HG03196 (cell line): Measurements from ENCODE around the gene ANTXR2.
"Not testable (repeated sequence)": the region's sequence is repeated elsewhere in the genome, so short reads cannot be mapped to it uniquely, and the experiment has no call there.

ENCODE experiments used
- ATAC-seq: cut with Tn5 transposase; IDR thresholded peaks from one replicate; pipeline ENCODE4 v1.9.1; 2021; ENCODE audit not compliant: unreplicated experiment

The ANTXR2 gene

DNA sequence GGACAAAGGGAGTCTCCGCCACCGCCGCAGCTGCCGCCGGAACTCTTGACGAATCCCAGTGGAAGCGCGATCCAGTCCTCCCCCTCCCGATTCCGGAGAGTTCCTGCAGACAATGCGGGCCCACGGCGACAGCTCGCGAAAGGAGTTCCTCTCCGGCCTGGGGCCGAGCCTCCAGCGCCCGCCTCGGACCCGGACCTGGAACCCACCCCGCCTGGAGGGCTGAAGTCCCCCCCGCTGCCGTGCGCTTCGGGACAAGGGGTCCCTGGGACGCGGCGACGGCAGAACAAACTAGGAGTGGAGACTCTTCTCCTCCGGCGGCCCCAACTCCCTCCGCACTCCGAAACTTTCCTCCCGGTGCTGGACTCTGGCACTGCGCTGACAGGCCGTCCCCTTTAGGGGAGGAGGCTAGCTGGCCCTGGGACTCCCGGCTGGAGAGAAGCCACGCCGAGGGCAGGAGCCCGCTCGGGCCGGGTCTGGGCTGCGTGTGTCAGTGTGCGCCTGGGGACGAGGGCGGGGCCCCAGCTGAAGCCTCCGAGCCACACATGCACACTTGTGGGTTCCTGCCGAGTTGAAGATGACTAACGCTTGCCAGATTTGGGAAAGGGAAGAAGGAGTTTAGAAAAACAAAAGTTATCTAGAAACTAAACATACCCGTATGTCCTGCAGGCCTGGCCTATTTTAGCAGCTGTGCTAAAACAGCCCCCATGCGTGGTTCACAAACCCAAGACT is at the start of gene ANTXR2:
Gene ANTXR2, minus strand, starts transcription at position 486 of the 729 bp plus-strand sequence. CDS start 669 bp downstream, outside the sequence.
- peak; percentile 67 for ATAC-seq

DNA sequence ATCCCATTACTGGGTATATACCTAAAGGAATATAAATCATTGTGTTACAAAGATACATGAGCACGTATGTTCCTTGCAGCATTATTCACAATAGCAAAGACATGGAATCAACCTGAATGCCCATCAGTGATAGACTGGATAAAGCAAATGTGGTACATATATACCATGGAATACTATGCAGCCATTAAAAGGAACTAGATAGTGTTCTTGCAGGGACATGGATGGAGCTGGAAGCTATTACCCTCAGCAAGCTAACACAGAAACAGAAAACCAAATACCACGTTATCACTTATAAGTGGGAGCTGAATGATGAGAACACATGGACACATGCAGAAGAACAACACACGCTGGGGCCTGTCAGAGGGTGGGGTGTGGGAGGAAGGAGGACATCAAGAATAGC is 48.8 kb upstream of the ANTXR2 start:
- not testable (repeated sequence) for ATAC-seq

DNA sequence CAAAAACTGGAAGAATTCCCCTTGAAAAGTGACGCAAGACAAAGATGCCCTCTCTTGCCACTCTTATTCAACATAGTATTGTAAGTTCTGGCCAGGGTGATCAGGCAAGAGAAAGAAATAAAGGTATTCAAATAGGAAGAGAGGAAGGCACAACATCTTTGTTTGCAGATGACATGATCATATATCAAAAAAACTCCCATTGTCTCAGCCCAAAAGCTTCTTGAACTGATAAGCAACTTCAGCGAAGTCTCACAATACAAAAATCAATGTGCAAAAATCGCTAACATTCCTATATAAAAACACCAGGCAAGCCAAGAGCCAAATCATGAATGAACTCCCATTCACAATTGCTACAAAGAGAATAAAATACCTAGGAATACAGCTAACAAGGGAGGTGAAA is 46.6 kb upstream of the ANTXR2 start:
- ATAC-seq = not testable (repeated sequence)

- no peak for ATAC-seq
Observed at GRCh38 chr4:80116516-80116915, 43.5 kb upstream of the ANTXR2 start.

- ATAC-seq = no peak
Observed at GRCh38 chr4:80115368-80116181, 42.5 kb upstream of the ANTXR2 start.

DNA sequence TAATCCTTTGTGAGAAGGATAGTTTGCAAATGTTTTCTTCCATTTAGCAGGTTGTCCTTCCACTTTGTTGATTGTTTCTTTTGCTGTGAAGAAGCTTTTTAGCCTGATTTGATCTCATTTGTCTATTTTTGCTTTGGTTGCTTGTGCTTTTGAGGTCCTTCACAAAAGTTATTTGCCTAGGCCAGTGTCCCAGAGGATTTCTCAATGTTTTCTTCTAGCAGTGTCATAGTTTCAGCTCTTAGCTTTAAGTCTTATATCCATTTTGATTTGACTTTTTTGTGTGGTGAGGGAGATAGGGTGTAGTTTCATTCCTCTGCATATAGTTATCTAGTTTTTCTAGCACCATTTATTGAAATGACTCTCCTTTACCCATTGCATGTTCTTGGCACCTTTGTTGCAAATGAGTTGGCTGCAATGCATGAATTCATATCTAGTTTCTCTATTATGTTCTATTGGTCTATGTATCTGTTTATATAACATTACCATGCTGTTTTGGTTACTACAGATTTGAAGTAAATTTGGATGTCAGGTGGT is 41.8 kb upstream of the ANTXR2 start:
- ATAC-seq = no peak

DNA sequence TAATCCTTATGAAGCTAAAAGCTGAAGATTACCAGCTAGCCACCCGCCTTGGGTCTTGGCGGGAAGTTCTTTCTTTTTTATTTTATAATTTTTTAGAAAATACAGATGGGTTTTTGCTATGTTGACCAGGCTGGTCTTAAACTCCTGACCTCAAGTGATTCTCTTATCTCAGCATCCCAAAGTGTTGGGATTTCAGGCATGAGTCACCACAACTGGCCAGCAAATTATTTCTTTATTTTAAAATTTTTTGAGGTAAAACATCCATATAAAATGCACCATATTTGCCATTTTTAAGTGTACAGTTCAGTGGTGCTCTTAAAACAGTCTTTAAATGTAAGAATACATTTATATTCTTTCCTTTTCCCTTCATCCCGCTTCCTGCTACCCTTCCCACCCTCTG is 40.6 kb upstream of the ANTXR2 start:
- ATAC-seq = no peak

DNA sequence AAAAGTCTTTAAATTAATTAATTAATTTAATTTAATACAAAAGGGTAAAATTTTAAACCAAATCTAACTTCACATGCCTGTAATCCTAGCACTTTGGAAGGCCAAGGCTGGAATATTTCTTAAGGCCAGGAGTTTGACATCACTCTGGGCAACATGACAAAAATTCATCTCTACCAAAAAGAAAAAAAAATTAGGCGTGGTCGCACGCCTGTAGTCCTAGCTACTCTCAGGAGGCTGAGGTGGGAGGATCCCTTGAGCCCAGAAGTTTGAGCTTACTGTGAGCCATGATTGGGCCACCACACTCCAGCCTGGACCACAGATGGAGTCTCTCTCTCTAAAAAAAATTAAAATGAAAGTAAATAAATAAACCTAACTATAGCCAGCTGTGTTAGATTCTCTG is 39.2 kb upstream of the ANTXR2 start:
- no peak for ATAC-seq

GRCh38 chr4:80111276-80111675 is 38.2 kb upstream of the ANTXR2 start:
- ATAC-seq = no peak

GRCh38 chr4:80107374-80107773 is 34.3 kb upstream of the ANTXR2 start:
- ATAC-seq = no peak

DNA sequence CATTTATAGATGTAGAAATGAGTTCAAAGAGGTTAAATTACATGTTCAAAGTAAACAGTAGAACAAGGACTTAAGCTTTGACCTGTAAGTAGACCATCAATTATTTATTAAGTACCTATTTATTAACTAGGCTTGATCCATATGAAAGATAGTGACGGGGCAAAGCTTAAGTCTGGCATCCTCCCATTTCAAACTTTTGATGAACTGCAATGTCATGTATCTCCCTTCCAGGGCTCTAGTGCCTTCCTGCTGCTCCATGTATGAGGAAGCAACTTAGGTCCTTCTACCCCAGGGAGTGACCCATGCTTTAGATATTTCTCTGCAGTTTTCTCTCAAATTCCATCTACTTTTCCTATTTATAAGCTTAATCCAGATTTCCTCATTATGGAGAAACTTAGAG is 31.9 kb upstream of the ANTXR2 start:
- ATAC-seq = no peak

DNA sequence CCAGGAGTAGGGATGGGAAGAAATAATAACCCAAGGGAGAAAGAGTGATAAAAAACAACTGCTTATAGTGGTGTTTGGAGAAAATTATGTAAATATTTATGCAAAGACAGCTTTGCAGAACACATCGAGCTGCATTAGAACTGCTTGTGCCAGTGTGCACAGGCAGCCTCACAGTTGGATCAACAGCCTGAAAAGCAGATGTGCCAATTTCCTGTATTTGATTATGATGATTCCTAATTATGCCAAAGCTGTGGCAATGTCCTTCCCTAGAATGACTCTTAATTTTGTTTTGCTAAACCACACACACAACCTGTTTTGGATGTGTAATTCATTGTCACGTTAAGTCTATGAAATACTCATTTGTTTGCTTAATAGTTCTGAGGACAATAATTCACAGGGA is 30.6 kb upstream of the ANTXR2 start:
- ATAC-seq = no peak

DNA sequence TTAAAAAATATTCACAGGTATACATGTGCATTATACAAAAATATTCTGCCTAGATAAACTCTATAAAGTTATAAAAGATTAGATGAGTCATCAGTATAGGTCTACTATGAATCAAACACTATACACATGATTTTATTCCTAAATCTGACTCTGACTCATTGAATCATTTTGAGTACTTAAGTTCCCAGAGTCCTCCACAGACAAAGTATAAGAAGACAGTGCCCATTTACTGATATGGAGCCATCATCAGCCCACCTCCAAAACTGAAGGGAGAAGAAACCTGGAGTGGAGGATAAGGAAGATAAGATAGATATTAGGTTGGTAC is 28.7 kb upstream of the ANTXR2 start:
- ATAC-seq = no peak

GRCh38 chr4:80101071-80101791 is 28.2 kb upstream of the ANTXR2 start:
- ATAC-seq = no peak

- no peak for ATAC-seq
Observed at GRCh38 chr4:80099671-80100070, 26.6 kb upstream of the ANTXR2 start.

GRCh38 chr4:80098635-80099034 is 25.6 kb upstream of the ANTXR2 start:
- no peak for ATAC-seq

DNA sequence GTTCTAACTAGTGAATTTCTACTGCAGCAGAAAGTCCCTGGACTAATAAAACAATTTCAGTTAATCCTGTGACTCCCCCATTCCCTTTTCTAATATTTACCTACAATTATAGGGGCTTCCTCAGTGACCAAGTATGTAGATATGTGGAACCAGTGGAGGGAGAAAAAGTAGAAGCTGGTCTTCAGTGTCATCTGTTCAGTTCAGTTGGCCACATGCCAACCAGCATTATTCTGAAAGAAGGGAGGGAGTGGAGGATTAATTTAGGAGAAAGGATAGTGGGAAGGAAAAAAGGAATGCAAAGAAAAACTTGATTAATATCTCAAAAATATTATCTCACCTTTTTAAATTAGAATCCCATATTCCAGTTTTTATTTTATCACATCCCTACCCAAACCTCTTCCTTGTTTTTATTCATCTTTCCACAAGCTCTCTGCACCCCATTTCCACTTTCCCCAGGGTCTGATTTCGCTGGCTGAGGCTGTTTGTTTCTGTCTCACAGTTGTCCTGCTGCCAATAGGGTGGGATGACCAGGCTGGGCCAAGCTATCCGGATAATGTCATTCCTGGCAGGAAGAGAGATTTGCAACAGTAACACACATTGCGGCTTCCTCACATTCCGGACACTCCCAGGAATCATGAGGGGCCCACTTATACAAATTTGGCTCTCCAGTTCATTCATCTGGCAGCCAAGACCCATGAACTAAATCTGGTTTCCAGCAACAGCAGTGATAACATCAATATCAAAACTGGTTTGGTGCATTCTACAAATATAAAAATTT is 24.6 kb upstream of the ANTXR2 start:
- ATAC-seq = no peak

GRCh38 chr4:80096175-80096850 is 23.3 kb upstream of the ANTXR2 start:
- ATAC-seq = no peak

GRCh38 chr4:80094191-80094590 is 21.2 kb upstream of the ANTXR2 start:
- no peak for ATAC-seq

GRCh38 chr4:80093563-80093962 is 20.5 kb upstream of the ANTXR2 start:
- no peak for ATAC-seq
